H1 (cell line): Measurements from ENCODE around the gene CD300A. TPM values are rescaled to one million over a fixed set of nuclear protein-coding genes. Genes with fewer than 3 reads are reported as not detected.

Experiments used
- CHD1 ChIP-seq: IDR thresholded peaks from 2 replicates; pipeline ENCODE4 v1.6.1; 2012; ENCODE audit warnings: low read depth, low read length, improper control_type of control experiment
- CHD2 ChIP-seq: IDR thresholded peaks from 2 replicates; pipeline ENCODE4 v1.6.1; 2012; ENCODE audit warnings: low read length, improper control_type of control experiment
- CREB1 ChIP-seq: IDR thresholded peaks from 2 replicates; pipeline ENCODE4 v1.6.1; 2012; ENCODE audit warnings: inconsistent platforms
- GABPA ChIP-seq: IDR thresholded peaks from 2 replicates; pipeline ENCODE4 v1.6.1; 2011; ENCODE audit warnings: mild to moderate bottlenecking, low read length, moderate library complexity, borderline replicate concordance; ENCODE audit not compliant: insufficient read depth
- RAD21 ChIP-seq, 2 experiments: IDR thresholded peaks in 1 of 2; conservative IDR thresholded peaks in 1 of 2; 2 replicates each; pipeline ENCODE4 v1.6.1; 2011; ENCODE audit warnings: low read depth in 2 of 2, low read length in 2 of 2, improper control_type of control experiment in 1 of 2, inconsistent platforms in 1 of 2, mild to moderate bottlenecking in 1 of 2, moderate library complexity in 1 of 2
- SIN3A ChIP-seq, 2 experiments: IDR thresholded peaks in 1 of 2; conservative IDR thresholded peaks in 1 of 2; 2 replicates each; pipeline ENCODE4 v1.6.1; 2011 to 2012; ENCODE audit warnings: low read length in 2 of 2, improper control_type of control experiment in 1 of 2, low read depth in 1 of 2, mild to moderate bottlenecking in 1 of 2
- SIX5 ChIP-seq: IDR thresholded peaks from 2 replicates; pipeline ENCODE4 v1.6.1; 2011; ENCODE audit warnings: mild to moderate bottlenecking, low read depth, low read length
- SP4 ChIP-seq: IDR thresholded peaks from 2 replicates; pipeline ENCODE4 v1.6.1; 2012; ENCODE audit warnings: low read length, inconsistent platforms
- TCF12 ChIP-seq: IDR thresholded peaks from 2 replicates; pipeline ENCODE4 v1.6.1; 2011; ENCODE audit warnings: low read depth, mild to moderate bottlenecking, low read length
- polyA plus RNA-seq, 7 experiments: library from polyadenylated mRNA; depleted of rRNA in 3 of 7; stranded (reverse) in 5 of 7; unstranded in 2 of 7; fragments of >200 nt in 5 of 7; fragments of 200-250 nt in 2 of 7; gene quantifications; 1 replicate in 5 of 7; 2 replicates in 1 of 7; 4 replicates in 1 of 7; pipeline versions ENCODE4 v1.2.1 to v1.2.3, GENCODE V29; 2011 to 2013; ENCODE audit warnings: missing spikeins in 2 of 7, mixed read lengths in 2 of 7
- total RNA-seq: library from RNA; stranded (reverse); fragmentation: NEBNext Ultra II Directional; extraction: Animal tissue kit (Norgen Biotek cat#: 25700); gene quantifications from 2 replicates; pipeline ENCODE4 v1.2.1, GENCODE V29; 2021
- TF ChIP-seq, protein P1 (sequence below): fragments of 300-600 bp; sonication (generic); IDR thresholded peaks from 2 replicates; pipeline ENCODE4 v1.7.1; 2012; ENCODE audit warnings: low read length, moderate library complexity, mild to moderate bottlenecking, inconsistent platforms; ENCODE audit not compliant: insufficient replicate concordance
- TF ChIP-seq, protein P2 (sequence below): IDR thresholded peaks from 2 replicates; pipeline ENCODE4 v1.6.1; 2011; ENCODE audit warnings: low read depth, mild to moderate bottlenecking, low read length; ENCODE audit not compliant: insufficient read depth

Gene CD300A
- total and polyA plus RNA-seq, 2 of the 8 experiments (the other 6 are each of a cell fraction or from before 2014, with no cell fraction given): 0.52 to 1.3 TPM

DNA sequence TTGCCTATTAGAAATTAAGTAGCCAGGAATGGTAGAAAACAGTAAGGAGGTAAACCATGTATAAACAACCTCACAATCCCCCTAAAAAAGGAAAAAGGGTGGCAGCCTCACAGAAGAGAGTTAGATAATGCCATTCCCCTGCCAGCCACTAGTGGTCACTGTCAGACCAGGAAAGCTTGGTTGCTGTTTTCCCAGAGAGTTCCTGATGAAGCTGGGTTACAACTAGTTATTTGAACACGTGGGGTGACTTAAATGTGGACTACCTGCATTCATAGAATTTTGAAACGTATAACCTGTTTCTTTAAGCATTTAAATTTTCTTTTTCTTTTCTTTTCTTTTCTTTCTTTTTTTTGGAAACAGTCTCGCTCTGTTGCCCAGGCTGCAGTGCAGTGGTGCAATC, 28.7 kb upstream of the CD300A start (continued):
- TF ChIP-seq, protein P1, sequence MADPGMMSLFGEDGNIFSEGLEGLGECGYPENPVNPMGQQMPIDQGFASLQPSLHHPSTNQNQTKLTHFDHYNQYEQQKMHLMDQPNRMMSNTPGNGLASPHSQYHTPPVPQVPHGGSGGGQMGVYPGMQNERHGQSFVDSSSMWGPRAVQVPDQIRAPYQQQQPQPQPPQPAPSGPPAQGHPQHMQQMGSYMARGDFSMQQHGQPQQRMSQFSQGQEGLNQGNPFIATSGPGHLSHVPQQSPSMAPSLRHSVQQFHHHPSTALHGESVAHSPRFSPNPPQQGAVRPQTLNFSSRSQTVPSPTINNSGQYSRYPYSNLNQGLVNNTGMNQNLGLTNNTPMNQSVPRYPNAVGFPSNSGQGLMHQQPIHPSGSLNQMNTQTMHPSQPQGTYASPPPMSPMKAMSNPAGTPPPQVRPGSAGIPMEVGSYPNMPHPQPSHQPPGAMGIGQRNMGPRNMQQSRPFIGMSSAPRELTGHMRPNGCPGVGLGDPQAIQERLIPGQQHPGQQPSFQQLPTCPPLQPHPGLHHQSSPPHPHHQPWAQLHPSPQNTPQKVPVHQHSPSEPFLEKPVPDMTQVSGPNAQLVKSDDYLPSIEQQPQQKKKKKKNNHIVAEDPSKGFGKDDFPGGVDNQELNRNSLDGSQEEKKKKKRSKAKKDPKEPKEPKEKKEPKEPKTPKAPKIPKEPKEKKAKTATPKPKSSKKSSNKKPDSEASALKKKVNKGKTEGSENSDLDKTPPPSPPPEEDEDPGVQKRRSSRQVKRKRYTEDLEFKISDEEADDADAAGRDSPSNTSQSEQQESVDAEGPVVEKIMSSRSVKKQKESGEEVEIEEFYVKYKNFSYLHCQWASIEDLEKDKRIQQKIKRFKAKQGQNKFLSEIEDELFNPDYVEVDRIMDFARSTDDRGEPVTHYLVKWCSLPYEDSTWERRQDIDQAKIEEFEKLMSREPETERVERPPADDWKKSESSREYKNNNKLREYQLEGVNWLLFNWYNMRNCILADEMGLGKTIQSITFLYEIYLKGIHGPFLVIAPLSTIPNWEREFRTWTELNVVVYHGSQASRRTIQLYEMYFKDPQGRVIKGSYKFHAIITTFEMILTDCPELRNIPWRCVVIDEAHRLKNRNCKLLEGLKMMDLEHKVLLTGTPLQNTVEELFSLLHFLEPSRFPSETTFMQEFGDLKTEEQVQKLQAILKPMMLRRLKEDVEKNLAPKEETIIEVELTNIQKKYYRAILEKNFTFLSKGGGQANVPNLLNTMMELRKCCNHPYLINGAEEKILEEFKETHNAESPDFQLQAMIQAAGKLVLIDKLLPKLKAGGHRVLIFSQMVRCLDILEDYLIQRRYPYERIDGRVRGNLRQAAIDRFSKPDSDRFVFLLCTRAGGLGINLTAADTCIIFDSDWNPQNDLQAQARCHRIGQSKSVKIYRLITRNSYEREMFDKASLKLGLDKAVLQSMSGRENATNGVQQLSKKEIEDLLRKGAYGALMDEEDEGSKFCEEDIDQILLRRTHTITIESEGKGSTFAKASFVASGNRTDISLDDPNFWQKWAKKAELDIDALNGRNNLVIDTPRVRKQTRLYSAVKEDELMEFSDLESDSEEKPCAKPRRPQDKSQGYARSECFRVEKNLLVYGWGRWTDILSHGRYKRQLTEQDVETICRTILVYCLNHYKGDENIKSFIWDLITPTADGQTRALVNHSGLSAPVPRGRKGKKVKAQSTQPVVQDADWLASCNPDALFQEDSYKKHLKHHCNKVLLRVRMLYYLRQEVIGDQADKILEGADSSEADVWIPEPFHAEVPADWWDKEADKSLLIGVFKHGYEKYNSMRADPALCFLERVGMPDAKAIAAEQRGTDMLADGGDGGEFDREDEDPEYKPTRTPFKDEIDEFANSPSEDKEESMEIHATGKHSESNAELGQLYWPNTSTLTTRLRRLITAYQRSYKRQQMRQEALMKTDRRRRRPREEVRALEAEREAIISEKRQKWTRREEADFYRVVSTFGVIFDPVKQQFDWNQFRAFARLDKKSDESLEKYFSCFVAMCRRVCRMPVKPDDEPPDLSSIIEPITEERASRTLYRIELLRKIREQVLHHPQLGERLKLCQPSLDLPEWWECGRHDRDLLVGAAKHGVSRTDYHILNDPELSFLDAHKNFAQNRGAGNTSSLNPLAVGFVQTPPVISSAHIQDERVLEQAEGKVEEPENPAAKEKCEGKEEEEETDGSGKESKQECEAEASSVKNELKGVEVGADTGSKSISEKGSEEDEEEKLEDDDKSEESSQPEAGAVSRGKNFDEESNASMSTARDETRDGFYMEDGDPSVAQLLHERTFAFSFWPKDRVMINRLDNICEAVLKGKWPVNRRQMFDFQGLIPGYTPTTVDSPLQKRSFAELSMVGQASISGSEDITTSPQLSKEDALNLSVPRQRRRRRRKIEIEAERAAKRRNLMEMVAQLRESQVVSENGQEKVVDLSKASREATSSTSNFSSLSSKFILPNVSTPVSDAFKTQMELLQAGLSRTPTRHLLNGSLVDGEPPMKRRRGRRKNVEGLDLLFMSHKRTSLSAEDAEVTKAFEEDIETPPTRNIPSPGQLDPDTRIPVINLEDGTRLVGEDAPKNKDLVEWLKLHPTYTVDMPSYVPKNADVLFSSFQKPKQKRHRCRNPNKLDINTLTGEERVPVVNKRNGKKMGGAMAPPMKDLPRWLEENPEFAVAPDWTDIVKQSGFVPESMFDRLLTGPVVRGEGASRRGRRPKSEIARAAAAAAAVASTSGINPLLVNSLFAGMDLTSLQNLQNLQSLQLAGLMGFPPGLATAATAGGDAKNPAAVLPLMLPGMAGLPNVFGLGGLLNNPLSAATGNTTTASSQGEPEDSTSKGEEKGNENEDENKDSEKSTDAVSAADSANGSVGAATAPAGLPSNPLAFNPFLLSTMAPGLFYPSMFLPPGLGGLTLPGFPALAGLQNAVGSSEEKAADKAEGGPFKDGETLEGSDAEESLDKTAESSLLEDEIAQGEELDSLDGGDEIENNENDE: no peak
- no peak for TF ChIP-seq SP4
- TF ChIP-seq RAD21 (IDR thresholded peaks at IDR 0.05 in 1 of 2, conservative IDR thresholded peaks at IDR 0.05 in 1 of 2; ENCODE audit: low read depth in 2 of 2, low read length in 2 of 2): peak; percentile 96
- TF ChIP-seq TCF12: no peak
- TF ChIP-seq GABPA: no peak
- TF ChIP-seq CHD2: no peak
- TF ChIP-seq, protein P2, sequence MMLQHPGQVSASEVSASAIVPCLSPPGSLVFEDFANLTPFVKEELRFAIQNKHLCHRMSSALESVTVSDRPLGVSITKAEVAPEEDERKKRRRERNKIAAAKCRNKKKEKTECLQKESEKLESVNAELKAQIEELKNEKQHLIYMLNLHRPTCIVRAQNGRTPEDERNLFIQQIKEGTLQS: no peak
- TF ChIP-seq CHD1: no peak
- no peak for TF ChIP-seq SIX5
- TF ChIP-seq SIN3A (conservative IDR thresholded peaks at IDR 0.05 in 1 of 2, IDR thresholded peaks at IDR 0.05 in 1 of 2; ENCODE audit: low read depth in 1 of 2, low read length in 2 of 2): no peak
- TF ChIP-seq CREB1: no peak
